Right ventricle myocardium superior (tissue), 1 donor: ENCODE results near the gene NEK4. TPM values are rescaled to one million over a fixed set of nuclear protein-coding genes. Genes with fewer than 3 reads are reported as not detected.

ENCODE experiments used
- ATAC-seq: fragments of 200-7000 bp; cut with Tn5 transposase; one replicate; pipeline ENCODE4 v1.9.1; 2020; ENCODE audit warnings: mild to moderate bottlenecking; ENCODE audit not compliant: poor library complexity
- DNase-seq: peaks from one replicate; pipeline ENCODE4 v3.0.0-alpha.2; 2020
- intact Hi-C: fragments of 100-400 bp; cut with DNase I; formaldehyde crosslinking; loops from one replicate; pipeline ENCODE4 v1.11.2; 2022
- long read RNA-seq: library from polyadenylated mRNA; unstranded; transcript quantifications from one replicate; pipeline ENCODE4 v2.0.0, GENCODE V29; 2021
- total RNA-seq: library from RNA; stranded (reverse); fragmentation: NEBNext Ultra II Directional; extraction: Animal tissue kit (Norgen Biotek cat#: 25700); gene quantifications from one replicate; pipeline ENCODE4 v1.2.1, GENCODE V29; 2021
- donor health status: DM: no; HTN: yes; CAD: no; lungs with severe emphysema.

Gene NEK4
- total RNA-seq = 19.5 TPM
- long read RNA-seq, full-length matches to known transcripts = 6 of 22 reads
- long read RNA-seq, partial matches to known transcripts = 4 of 22 reads
- long read RNA-seq, other reads (novel, unspliced or antisense) = 12 of 22 reads

GRCh38 chr3:52770496-52771333 is at the start of gene NEK4:
TSS of gene NEK4 (minus strand) at chr3:52770940. CDS start at chr3:52770746, 194 bp downstream.
- DNase-seq (peak; percentile 97), ATAC-seq (peak; percentile 100)
- intact Hi-C loops = loop anchor here (5.0 kb wide), 1 partner anchor 127 kb away; the partner anchor contains the start of gene STIMATE

GRCh38 chr3:52819936-52820335 is 49.2 kb upstream of the NEK4 start:
- intact Hi-C loops = no loop called here
- ATAC-seq (no peak), DNase-seq (no peak)

GRCh38 chr3:52817860-52818259 is 47.1 kb upstream of the NEK4 start:
- DNase-seq (no peak), ATAC-seq (no peak)
- intact Hi-C loops = no loop called here

GRCh38 chr3:52817221-52817620 is 46.5 kb upstream of the NEK4 start:
- no peak for ATAC-seq
- no peak for DNase-seq
- intact Hi-C loops = no loop called here

GRCh38 chr3:52816654-52817053 is 45.9 kb upstream of the NEK4 start:
- intact Hi-C loops = no loop called here
- DNase-seq (no peak), ATAC-seq (no peak)

- DNase-seq (no peak), ATAC-seq (no peak)
- intact Hi-C loops = no loop called here
These were observed 45.5 kb upstream of the NEK4 start for GRCh38 chr3:52816199-52816598.

GRCh38 chr3:52813810-52814209 is 43.1 kb upstream of the NEK4 start:
- intact Hi-C loops = no loop called here
- ATAC-seq (no peak), DNase-seq (no peak)

GRCh38 chr3:52811452-52812011 is 40.8 kb upstream of the NEK4 start:
- DNase-seq = no peak
- ATAC-seq = no peak
- intact Hi-C loops = no loop called here

- no peak for DNase-seq
- ATAC-seq = no peak
- intact Hi-C loops = no loop called here
These were observed 40.2 kb upstream of the NEK4 start for GRCh38 chr3:52810923-52811322.

GRCh38 chr3:52809662-52810377 is 39.1 kb upstream of the NEK4 start:
- intact Hi-C loops = no loop called here
- ATAC-seq = no peak
- DNase-seq = no peak

- intact Hi-C loops = no loop called here
- DNase-seq (no peak), ATAC-seq (no peak)
These were observed 38.4 kb upstream of the NEK4 start for GRCh38 chr3:52809149-52809548.

GRCh38 chr3:52805270-52806039 is 34.7 kb upstream of the NEK4 start:
- intact Hi-C loops = no loop called here
- DNase-seq (no peak), ATAC-seq (no peak)

GRCh38 chr3:52801839-52802238 is 31.1 kb upstream of the NEK4 start:
- ATAC-seq (no peak), DNase-seq (no peak)
- intact Hi-C loops = no loop called here

GRCh38 chr3:52800079-52800478 is 29.3 kb upstream of the NEK4 start:
- no peak for DNase-seq
- ATAC-seq = no peak
- intact Hi-C loops = no loop called here

- ATAC-seq (no peak), DNase-seq (no peak)
- intact Hi-C loops = no loop called here
These were observed 28.3 kb upstream of the NEK4 start for GRCh38 chr3:52798978-52799476.

GRCh38 chr3:52798376-52798977 is 27.7 kb upstream of the NEK4 start:
- ATAC-seq (no peak), DNase-seq (no peak)
- intact Hi-C loops = no loop called here

- ATAC-seq (no peak), DNase-seq (no peak)
- intact Hi-C loops = no loop called here
These were observed 25.7 kb upstream of the NEK4 start for GRCh38 chr3:52796411-52796810.

- no peak for ATAC-seq
- no peak for DNase-seq
- intact Hi-C loops = no loop called here
These were observed 24.7 kb upstream of the NEK4 start for GRCh38 chr3:52795298-52795900.
